ENCODE measurements around the gene CHST7. TPM values are rescaled to one million over a fixed set of nuclear protein-coding genes. Genes with fewer than 3 reads are reported as not detected.
A peak's percentile ranks its signal among the peaks of the same experiment; 100 is the strongest.

Gene CHST7
- total RNA-seq, 1 donor from 2014 or later, result 14.2 TPM

GRCh38 chrX:46595084-46595483, 21.5 kb downstream of the CHST7 start:
- ATAC-seq (ENCODE audit: poor library complexity) (no peak), DNase-seq (no peak)
- intact Hi-C loops (cut with DNase I), result no loop called here

DNA sequence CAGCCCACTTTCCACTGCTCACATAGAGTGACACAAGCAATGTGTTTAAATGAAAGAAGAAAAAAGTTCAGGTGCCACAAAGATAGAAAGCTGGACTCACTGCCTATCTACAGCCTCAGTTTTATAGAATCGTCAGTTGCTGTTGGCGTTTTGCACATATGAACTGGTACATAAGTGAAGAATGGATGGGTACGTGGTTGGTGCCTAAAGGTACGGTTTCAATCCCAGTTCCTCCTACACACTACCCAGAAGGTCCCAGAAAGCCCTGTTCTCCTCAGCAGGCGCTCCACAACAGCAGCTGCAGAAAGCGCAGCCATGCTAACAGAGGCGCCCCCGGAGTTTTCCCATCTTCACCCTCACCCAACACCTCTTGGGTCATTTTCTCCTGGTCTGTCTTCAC, 23.6 kb downstream of the CHST7 start:
- no peak for ATAC-seq (ENCODE audit: poor library complexity)
- intact Hi-C loops (cut with DNase I), result no loop called here
- no peak for DNase-seq

DNA sequence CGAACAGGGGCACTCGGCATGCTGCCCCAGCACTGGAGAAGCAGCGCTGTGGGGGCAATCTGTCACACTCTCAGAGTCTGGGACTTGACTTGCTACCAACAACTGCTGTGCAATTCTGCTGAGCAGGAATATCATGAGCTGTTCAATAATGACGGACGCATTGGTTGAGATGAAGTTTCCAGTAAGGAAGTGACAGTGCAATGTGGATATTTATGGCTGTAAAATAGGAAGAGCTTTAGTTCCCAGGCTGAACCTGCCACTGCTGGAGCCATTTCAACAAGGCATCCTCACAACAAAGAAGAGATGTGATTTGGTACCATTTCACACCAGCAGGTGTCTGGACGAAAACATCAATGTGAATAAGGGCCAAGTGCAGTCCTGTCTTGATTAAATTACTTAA, 24.2 kb downstream of the CHST7 start:
- intact Hi-C loops (cut with DNase I), result no loop called here
- no peak for DNase-seq
- no peak for ATAC-seq (ENCODE audit: poor library complexity)

DNA sequence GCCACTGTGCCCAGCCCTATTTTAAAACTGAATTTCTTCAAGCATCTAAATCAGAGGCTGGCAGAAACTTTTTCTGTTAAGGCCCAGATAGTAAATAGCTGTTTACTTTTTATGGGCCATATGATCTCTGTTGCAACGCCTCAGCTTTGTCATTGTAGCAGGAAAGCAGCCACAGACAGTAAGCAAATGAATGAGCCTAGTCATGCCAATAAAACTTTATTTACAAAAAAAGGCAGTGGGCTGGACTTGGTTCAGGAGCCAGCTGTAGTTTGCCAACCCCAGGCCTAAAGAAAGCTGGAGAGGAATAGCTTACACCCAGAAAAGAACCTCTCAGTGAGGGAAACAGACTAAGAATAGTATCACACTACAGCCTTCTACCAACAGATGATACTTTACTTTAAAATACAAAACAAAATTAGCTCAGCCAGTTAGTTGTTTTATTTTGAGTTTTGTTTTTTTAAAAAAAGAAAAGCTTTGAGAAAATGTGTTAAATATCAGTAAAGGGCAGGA, 25.5 kb downstream of the CHST7 start:
- ATAC-seq (ENCODE audit: poor library complexity) (peak; percentile 53), DNase-seq (no peak)
- intact Hi-C loops (cut with DNase I), result no loop called here

DNA sequence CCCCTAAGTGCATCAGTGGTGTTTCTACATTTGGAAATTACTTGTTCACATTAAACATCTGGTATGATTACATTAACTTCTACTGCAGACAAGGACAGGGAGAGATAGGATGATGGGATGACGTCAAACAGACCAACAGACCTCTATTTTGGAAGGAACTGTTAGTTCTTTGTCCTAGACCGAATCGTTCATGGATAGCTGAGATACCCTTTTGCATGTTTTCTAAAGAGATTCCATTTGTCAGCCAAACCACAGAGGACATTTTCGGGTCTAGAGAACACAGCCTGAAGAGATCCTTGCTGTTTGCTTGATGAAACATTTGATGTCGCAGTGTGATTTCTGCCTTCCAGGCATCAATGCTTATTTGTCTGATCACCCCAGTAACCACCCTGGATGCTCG, 27.7 kb downstream of the CHST7 start:
- ATAC-seq (ENCODE audit: poor library complexity), result peak; percentile 79

GRCh38 chrX:46602468-46603102, 29.0 kb downstream of the CHST7 start:
- DNase-seq (no peak), ATAC-seq (ENCODE audit: poor library complexity) (no peak)
- intact Hi-C loops (cut with DNase I), result no loop called here

More for the DNA sequence above, 27.7 kb downstream of the CHST7 start:
- no peak for DNase-seq
- intact Hi-C loops (cut with DNase I), result no loop called here

- DNase-seq (no peak), ATAC-seq (ENCODE audit: poor library complexity) (no peak)
- intact Hi-C loops (cut with DNase I), result no loop called here
These were observed 34.4 kb downstream of the CHST7 start for GRCh38 chrX:46607916-46608315.

DNA sequence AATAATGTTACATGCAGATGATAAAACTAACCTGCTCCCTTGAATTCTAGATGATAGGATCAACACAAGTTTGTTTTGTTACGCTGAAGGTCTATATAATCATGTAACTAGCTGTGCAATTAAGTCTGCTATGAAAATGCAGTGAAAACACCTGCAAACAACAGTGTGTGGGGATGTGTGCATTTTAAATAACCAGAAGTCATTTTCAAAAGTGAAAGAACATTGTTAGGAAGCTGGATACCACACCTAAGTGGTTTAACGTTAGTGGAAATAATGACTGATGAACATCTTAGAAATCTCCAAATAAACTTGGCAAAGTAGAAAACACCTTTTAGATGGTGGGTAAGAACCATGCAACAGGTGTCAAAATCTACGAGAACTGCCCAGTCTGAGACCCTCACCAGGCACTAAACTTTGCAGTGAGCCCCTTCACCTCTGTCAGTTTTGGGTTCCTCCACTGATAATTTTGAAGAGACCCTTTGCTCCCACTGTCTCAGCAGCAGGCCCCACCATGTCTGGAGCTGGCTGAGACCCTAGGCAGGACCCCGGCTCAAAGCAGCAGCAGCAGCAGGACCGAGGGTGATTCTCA, 36.6 kb downstream of the CHST7 start:
- no peak for DNase-seq
- intact Hi-C loops (cut with DNase I), result no loop called here
- ATAC-seq (ENCODE audit: poor library complexity), result no peak

- intact Hi-C loops (cut with DNase I), result no loop called here
These were observed 38.2 kb downstream of the CHST7 start for GRCh38 chrX:46611658-46612362.

GRCh38 chrX:46617906-46618305, 44.3 kb downstream of the CHST7 start:
- intact Hi-C loops (cut with DNase I), result no loop called here
- no peak for ATAC-seq (ENCODE audit: poor library complexity)
- DNase-seq, result no peak

More at GRCh38 chrX:46611658-46612362, 38.2 kb downstream of the CHST7 start:
- ATAC-seq (ENCODE audit: poor library complexity) (no peak), DNase-seq (no peak)

DNA sequence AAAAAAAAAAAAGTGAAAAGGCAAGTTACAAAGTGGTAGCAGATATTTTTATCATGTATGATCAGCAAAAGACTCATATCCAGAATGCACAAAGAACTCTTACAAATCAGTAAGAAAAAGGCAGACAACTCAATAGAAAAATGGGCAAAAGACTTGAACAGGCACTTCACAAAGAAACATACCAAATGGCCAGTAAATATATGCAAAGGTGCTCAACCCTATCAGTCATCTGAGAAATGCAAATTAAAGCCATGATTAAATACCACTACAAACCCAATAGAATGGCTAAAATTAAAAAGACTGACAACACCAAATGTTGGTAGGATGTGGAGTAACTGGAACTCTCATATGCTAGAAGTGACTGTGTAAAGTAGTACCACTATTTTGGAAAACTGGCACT, 45.4 kb downstream of the CHST7 start:
- intact Hi-C loops (cut with DNase I), result no loop called here
- no peak for ATAC-seq (ENCODE audit: poor library complexity)
- DNase-seq, result no peak

DNA sequence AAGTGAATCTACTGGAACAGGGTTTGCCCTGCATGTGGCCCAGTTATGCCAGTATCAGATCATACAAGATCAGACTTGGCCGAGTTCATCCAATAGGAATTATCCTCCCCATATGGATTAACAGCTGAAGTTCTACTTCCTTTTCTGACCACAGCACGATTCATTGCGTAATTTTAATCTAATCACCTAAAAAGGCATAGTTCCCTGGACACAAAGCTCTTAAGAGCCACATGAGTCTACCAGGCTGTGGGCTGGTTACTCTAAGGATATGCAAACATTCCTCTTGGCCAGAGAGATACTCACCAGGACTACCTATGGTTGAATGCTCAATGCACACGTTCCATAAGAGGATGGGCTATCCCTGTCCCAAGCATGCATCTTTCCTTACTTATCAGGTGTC, 46.9 kb downstream of the CHST7 start:
- no peak for ATAC-seq (ENCODE audit: poor library complexity)
- no peak for DNase-seq
- intact Hi-C loops (cut with DNase I), result no loop called here

DNA sequence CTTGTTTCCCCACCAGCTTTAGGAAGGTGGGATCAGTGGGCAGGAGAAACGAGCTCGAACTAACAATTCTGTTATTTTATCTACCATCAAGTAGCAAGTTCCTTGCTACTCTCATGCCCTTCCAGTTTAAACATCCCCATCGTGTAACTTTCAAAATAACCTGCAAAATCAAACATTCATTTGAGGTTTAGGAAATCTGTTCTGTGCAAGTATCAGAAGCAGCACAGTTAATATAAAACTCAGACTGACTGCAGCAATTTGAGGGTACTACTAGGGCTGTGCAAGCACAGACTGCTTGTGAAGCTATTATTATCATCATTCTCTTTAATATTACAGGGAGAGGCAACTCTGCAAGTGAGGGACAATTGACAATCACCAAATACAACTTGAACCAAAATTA, 48.0 kb downstream of the CHST7 start:
- no peak for ATAC-seq (ENCODE audit: poor library complexity)
- intact Hi-C loops (cut with DNase I), result no loop called here
- no peak for DNase-seq

DNA sequence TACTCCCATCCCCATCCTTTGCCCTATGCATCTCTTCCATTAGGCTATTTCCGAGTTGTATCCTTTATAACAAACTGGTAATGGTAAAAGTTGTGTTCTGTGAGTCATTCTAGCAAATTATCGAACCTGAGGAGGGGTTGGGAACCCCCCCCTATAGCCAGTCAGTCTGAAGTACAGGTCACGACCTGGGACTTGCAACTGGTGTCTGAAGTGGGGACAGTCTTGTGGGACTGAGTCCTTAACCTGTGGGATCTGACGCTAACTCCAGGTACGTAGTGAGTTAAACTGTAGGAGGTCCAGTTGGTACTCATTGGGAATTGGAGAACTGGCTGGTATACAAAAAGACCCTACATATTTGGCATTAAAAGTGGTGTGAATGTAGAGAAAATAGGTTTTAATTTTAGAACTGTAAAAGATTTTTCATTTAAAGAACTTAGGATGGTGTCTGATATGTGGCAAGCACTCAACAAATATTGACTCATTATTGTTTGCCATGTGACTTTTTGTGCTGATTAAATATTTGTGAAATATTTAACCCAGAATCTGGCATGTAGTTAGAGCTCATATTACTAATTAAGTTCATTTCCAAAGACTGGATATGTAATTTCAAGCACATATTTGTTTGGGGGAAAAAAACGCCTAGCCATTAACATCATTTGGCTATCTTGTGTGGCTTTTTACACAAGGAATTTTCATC, 50.7 kb downstream of the CHST7 start:
- DNase-seq (no peak), ATAC-seq (ENCODE audit: poor library complexity) (no peak)
- intact Hi-C loops (cut with DNase I), result no loop called here

DNA sequence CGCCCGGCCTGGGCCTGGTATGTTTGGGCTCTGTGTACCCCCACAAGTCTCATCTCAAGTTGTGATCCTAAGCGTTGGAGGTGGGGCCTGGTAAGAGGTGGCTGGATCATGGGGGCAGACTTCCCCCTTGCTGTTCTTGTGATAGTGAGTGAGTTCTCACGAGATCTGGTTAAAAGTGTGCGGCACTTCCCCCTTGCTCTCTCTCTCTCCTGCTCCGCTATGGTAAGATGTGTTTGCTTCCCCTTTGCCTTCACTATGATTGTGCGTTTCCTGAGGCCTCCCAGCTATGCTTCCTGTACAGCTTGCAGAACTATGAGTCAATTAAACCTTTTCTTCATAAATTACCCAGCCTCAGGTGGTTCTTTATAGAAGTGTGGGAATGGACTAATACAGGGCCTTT, 53.0 kb downstream of the CHST7 start:
- no peak for ATAC-seq (ENCODE audit: poor library complexity)
- intact Hi-C loops (cut with DNase I), result no loop called here
- no peak for DNase-seq

DNA sequence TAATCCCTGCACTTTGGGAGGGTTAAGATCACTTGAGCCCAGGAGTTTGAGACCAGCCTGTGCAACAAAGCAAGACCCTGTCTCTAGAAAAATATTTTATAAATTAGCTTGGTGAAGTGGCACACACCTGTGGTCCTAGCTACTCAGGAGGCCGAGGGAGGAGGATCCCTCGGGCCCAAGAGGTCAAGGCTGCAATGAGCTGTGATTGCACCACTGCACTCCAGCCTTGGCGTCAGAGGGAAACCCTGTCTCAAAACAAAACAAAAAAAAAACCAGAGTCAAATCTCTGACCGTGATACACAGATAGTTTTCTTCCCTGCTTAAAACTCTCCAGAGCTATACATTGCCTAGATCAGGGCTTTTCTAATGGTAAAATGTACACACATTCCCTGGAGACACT, 53.5 kb downstream of the CHST7 start:
- intact Hi-C loops (cut with DNase I), result no loop called here
- ATAC-seq (ENCODE audit: poor library complexity) (no peak), DNase-seq (no peak)

GRCh38 chrX:46627711-46628419, 54.3 kb downstream of the CHST7 start:
- ATAC-seq (ENCODE audit: poor library complexity), result peak; percentile 48
- intact Hi-C loops (cut with DNase I), result no loop called here
- peak; percentile 48 for DNase-seq

GRCh38 chrX:46628460-46629371, 55.2 kb downstream of the CHST7 start:
- ATAC-seq (ENCODE audit: poor library complexity) (peak; percentile 77), DNase-seq (peak; percentile 74)
- intact Hi-C loops (cut with DNase I), result no loop called here

Data from Right ventricle myocardium superior (tissue), 1 donor.